Daoy (cell line): Measurements from ENCODE around the gene PLA2G2C. TPM values are rescaled to one million over a fixed set of nuclear protein-coding genes. Genes with fewer than 3 reads are reported as not detected.
A peak's percentile ranks its signal among the peaks of the same experiment; 100 is the strongest.
"Not testable (repeated sequence)": the region's sequence is repeated elsewhere in the genome, so short reads cannot be mapped to it uniquely, and the experiment has no call there.

Experiments
- DNase-seq: peaks from one replicate; pipeline ENCODE4 v3.0.0-alpha.2; 2015; ENCODE audit warnings: low read depth
- total RNA-seq: library from RNA; depleted of rRNA; stranded (reverse); fragments of >200 nt; shearing (Covaris generic); gene quantifications from 2 replicates; pipeline ENCODE4 v1.2.3, GENCODE V29; 2014; rRNA removed

Gene PLA2G2C
- total RNA-seq, result not detected in 2 replicates

DNA sequence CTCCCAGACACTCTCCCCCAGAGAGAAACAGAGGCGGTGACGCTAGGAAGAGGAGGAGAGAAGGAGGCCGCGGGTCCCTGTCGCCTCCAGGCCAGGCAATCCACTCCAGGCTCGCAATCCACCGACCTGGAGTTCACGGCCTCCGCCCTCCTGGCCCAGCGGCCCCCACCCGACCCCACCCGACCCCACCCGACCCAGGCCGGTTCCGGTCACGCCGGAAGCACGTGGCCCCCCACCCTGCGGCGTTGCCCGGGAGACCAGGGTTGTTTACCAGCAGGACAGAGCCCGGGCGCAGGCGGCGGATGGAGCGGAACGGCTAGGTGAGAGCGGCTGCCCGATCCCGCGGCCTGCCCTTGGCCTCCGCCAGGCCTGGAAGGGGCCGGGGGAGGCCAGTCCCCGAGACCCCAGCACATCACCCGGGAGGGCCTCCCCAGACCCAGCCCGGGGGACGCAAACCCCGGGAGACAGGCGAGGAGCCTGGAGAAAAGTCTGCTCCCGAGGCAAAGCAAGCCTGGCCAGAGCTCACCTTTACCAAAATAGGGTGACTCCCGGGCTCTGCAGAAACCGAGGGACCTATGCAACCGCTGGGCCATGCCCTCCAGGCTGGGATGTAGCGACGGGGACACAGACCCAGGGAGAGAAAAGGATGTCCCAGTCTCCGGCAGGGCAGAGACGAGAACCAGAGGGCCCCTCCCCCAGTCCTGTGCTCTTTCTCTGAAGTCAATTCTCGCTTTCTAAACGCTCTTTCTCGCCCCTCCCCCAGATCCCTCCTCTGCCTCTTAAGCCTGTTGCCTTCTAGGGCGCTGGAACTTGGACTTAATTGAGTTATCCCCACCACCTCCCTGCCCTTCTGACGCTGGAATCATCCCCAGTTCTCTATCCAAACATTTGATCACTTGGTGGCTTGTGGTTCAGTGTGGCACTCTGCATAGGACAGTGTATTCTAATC, at the start of gene PLA2G2C, which contains the start of gene UBXN10:
TSS of gene PLA2G2C (minus strand) at position 685 of the 949 bp plus-strand sequence. CDS start 9,155 bp downstream, outside the sequence.
TSS of gene UBXN10 (plus strand) at position 263 of the 949 bp plus-strand sequence. CDS start 4,466 bp downstream, outside the sequence.
- DNase-seq, result peak; percentile 39

DNA sequence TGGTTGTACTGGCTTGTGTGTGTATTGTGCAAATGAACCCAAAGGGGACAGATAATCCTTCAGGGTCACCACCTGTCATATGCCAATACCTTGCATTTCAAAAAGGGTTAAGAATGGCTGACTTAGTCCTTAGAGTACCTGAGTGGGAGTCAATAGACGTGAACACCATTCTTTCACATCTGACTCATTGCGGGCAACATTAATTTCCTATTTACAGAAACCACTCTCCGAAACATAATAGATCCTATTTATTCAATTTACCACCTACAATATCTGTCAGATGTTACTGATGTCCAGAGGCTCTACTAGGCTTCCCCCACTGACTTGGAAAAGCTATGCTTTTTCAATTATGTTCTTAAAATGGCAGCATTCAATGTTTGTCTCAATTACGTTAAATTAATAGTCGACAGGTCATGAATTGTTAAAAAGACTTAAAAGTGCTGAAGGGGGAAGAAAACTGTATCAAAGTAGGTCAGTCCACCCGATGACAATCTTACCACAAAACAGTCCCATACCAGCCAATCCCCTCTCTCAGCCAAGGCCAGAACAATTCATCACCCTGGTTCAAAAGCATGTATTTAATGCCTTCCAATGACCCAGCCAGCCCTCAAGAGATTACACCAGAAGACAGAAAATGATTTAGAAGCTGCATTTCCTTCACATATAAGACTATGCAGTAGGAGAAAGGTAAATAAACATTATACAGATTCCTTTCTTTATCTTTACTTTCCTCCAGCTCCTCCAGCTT, 48.6 kb upstream of the PLA2G2C start:
- DNase-seq, result no peak

GRCh38 chr1:20233866-20234265, 47.5 kb upstream of the PLA2G2C start:
- no peak for DNase-seq

GRCh38 chr1:20233394-20233793, 47.1 kb upstream of the PLA2G2C start:
- DNase-seq, result no peak

DNA sequence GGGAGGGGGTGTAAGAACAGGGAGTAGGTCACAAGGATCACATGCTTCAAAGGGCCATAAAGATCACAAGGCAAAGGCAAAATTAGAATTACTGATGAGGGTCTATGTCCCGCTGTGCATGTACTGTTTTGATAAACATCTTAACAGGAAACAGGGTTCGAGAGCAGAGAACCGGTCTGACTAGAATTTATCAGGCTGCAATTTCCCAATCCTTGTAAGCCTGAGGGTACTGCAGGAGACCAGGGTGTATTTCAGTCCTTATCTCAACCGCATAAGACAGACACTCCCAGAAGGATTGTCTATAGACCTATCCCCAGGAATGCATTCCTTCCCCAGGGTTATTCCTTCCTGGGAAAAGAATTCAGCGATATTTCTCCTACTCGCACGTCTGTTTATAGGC, 46.2 kb upstream of the PLA2G2C start:
- DNase-seq, result not testable (repeated sequence)

DNA sequence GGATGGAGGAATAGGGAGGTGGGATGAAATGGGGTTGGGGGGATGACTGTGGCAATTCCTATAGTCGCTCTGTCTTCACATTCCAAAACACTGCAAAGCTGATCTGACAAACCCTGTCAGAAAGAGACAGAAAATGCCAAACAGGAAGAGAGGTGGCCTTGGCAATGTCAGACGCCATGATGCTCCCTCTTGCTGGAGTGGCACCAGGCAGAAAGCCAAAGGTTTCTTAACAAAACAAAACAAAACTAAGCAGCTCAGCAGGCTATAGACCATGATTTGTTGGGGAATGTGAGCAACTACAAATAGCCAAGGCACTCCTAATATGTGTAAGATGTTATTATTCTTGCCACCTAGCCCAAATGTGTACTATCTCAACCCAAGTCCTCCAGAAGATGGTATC, 42.9 kb upstream of the PLA2G2C start:
- DNase-seq, result peak; percentile 11

DNA sequence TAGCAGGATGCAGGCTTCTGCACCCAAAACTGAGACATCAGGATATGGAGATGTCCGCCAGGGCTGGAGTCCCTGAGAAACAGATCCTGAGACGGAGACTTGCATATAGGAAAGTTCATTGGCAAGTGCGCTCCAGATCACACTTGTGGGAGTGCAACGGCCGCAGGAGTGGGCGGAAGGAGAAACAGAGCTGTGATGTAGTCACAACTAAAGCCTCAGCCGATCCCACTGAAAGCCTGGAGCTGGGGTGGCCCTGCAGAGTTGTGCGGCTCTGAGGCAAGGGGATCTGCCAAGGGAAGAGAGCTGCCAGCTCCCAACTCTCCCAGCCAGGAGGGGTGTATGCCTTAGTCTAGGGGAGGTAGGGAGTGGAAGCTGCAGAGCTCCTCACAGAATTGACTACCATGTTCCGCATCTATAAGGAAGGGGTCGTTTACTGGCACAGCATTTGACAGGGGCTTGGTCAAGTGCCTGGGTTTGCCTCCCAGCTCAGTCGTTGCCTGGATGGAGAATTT, 42.1 kb upstream of the PLA2G2C start:
- DNase-seq, result no peak

DNA sequence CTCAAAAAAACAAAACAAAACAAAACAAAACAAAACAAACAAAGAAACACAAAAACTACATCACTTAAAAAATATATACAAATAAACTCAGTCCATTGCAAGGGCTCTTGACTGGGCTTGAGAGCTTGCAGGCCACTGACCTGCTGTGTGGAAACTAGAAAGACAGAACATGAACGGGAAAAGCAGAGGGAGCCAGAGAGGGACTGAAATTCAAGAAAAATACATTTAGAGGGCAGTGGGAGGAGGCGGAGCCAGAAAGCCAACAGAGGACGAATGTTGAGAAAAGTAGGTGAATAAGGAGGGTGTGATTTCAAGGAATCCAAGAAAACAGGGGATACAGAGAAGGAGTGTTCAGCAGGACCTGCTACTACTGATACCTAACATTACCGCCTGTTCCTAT, 41.4 kb upstream of the PLA2G2C start:
- DNase-seq, result no peak

DNA sequence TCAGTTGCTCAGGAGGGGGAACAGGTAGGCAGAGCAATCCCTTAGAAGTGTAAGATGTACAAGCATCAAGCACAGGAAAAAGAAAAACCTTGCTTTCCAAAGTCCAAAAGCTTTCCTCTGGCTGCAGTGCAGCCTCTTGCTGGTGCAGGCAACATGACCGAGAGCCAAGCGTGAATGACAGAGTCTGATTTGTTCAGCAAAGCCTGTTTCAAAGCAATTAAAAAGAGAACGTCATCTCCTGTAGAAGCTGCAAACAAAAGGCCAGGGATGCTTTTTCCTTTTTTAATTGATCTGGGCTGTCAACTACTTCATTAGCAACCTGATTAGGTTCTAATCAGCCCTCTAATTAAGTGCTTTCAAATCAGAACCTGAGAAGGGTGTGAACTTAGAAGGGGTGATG, 38.2 kb upstream of the PLA2G2C start:
- DNase-seq, result no peak

DNA sequence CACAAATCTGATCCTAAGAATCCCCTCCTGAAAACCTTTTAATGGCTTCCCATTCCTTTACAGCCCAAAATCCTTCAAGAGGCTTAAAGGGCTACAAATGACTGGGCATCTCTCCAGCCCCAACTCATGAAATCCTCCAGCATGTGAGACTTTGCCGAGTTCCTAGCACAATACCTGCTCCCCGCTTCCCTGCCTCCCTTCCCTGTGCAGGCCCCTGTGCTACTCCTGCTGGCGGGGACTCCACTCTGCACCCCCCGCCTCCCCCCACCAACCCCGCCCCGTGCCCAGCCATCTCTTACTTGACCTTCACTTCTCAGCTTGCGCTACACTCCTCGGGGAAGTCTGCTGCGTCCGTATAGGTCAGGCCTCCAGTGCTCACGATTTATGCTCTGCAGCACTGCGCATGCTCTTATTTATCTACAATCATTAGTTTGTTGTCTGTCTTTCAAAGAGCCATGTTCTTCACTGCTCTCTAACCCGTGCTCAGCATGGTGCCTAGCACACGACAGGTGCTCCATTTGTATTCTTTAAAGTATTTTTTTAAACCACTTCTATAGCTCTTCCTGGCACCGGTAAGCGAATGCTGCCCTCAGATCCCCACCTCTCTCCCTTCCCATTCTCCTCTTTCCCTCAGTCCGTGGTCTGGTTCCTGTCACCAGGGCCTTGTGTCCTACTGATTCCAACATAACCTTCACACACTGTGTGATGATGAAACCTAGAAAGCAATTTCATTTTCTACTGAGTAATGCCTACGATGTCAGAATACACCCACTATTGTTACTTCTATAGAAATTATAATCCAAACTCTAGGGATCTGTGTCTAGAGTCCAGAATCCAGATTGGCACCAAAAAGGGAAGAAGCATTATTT, 37.5 kb upstream of the PLA2G2C start:
- no peak for DNase-seq

DNA sequence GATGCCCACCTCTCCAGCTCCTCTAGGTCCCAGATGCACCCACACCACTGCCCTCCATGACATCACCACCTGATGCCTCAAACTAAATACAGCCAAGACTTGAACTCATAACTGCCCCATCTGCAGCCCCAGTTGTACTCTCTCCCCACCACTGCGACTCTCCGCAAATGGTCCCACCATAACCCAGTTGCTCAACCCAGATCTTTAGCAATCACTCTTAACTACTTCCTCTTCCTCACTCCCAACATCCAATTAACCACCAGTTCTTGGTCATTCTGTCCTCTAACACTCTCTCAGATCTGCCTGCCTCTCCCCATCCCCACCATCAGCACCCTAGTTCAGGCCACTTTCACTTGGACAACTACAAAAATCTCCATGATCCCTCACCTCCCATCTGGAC, 36.8 kb upstream of the PLA2G2C start:
- DNase-seq, result no peak

GRCh38 chr1:20220036-20220435, 33.7 kb upstream of the PLA2G2C start:
- no peak for DNase-seq

DNA sequence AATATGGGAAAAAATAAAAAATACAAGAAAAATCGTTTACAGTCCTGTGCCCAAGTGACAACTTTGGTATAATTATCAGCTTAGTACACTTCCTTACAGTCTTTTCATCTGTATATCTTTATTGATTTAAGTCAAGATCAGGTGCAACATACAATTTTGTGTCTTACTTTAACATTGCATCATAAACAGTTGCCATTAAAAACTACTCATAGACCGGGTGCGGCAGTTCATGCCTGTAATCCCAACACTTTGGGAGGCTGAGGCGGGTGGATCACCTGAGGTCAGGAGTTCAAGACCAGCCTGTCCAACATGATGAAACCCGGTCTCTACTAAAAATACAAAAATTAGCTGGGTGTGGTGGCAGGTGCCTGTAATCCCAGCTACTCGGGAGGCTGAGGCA, 32.7 kb upstream of the PLA2G2C start:
- not testable (repeated sequence) for DNase-seq

GRCh38 chr1:20216574-20216973, 30.3 kb upstream of the PLA2G2C start:
- peak; percentile 30 for DNase-seq

GRCh38 chr1:20215716-20216115, 29.4 kb upstream of the PLA2G2C start:
- DNase-seq, result no peak

- peak; percentile 78 for DNase-seq
Measured at GRCh38 chr1:20212685-20213331, 26.5 kb upstream of the PLA2G2C start.

- DNase-seq, result no peak
Measured at GRCh38 chr1:20212085-20212684, 25.9 kb upstream of the PLA2G2C start.

DNA sequence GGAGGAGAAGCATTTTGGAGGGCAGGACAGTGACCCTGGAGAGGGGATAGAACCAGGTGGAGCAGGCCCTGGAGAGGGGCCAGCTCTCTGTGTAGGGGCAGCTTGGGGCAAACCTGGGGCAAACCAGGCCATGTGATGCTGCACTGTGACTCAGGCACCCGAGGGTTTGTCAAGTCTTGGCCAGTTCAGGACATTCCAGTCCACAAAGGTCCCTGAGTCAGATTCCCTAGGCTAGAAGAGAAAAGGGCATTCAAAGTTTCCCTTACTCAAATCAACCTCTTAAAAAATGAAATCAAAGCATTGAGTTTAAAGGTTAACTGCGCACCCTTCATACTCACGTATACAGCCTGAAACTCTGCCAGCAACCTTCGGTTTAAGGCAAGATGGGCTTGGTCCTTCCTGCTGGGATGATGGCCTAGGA, 25.2 kb upstream of the PLA2G2C start:
- no peak for DNase-seq

GRCh38 chr1:20210736-20211460, 24.6 kb upstream of the PLA2G2C start:
- no peak for DNase-seq

DNA sequence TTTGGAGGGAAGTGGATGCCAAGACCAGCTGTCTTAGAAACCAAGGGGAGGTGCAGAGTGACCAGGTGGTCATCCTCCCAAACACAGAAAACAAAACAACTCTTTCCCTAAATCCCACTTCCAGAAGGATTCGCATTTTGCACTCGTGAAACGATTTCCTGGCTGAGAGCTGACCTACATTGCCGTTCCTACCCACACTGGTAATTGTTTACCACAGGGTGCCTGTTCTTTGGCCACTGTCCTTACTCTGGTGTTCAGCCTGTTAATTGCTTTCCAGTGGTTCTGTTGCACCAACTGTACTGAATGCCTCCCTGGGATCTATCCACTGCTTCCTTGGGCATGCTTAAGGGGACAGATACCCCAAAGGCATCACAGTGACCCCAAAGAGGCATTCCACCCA, 23.2 kb upstream of the PLA2G2C start:
- DNase-seq, result no peak
